GM23248 (cell line): Measurements from ENCODE around the gene MED22. TPM values are rescaled to one million over a fixed set of nuclear protein-coding genes. Genes with fewer than 3 reads are reported as not detected.
"Not testable (repeated sequence)": the region's sequence is repeated elsewhere in the genome, so short reads cannot be mapped to it uniquely, and the experiment has no call there.

ENCODE experiments used
- DNase-seq: peaks from one replicate; pipeline ENCODE4 v3.0.0-alpha.2; 2015
- H2AFZ ChIP-seq: fragments of 200-600 bp; sonication (generic); 2 replicates; pipeline ENCODE4 v1.6.1; 2016; ENCODE audit warnings: antibody characterized with exemption
- H3F3A ChIP-seq: fragments of 200-600 bp; sonication (generic); 2 replicates; pipeline ENCODE4 v1.6.1; 2016; ENCODE audit warnings: mild to moderate bottlenecking, antibody characterized with exemption, mixed run types; ENCODE audit not compliant: insufficient read depth
- H3K27ac ChIP-seq: fragments of 200-600 bp; sonication (generic); 2 replicates; pipeline ENCODE4 v1.5.1; 2016; ENCODE audit warnings: mild to moderate bottlenecking
- H3K27me3 ChIP-seq: fragments of 200-600 bp; sonication (generic); replicated peaks from 2 replicates; pipeline ENCODE4 v1.6.1; 2016; ENCODE audit warnings: mild to moderate bottlenecking; ENCODE audit not compliant: insufficient read depth
- H3K36me3 ChIP-seq: fragments of 200-600 bp; sonication (generic); 2 replicates; pipeline ENCODE4 v1.6.1; 2016; ENCODE audit warnings: low read depth, mild to moderate bottlenecking
- H3K4me1 ChIP-seq: fragments of 200-600 bp; sonication (generic); 2 replicates; pipeline ENCODE4 v1.6.1; 2016; ENCODE audit warnings: mild to moderate bottlenecking; ENCODE audit not compliant: insufficient read depth
- H3K4me2 ChIP-seq: fragments of 200-600 bp; sonication (generic); one replicate; pipeline ENCODE4 v1.6.1; 2016; ENCODE audit warnings: mild to moderate bottlenecking; ENCODE audit not compliant: unreplicated experiment
- H3K4me3 ChIP-seq: fragments of 200-600 bp; sonication (generic); 2 replicates; pipeline ENCODE4 v1.5.1; 2016; ENCODE audit warnings: mild to moderate bottlenecking
- H3K79me2 ChIP-seq: fragments of 200-600 bp; sonication (generic); 2 replicates; pipeline ENCODE4 v1.6.1; 2016; ENCODE audit warnings: mild to moderate bottlenecking; ENCODE audit not compliant: insufficient read depth
- H3K9ac ChIP-seq: fragments of 200-600 bp; sonication (generic); 2 replicates; pipeline ENCODE4 v1.6.1; 2016; ENCODE audit warnings: mild to moderate bottlenecking
- H3K9me2 ChIP-seq: fragments of 200-600 bp; sonication (generic); 2 replicates; pipeline ENCODE4 v1.6.1; 2016; ENCODE audit warnings: mixed run types, mild to moderate bottlenecking, moderate library complexity; ENCODE audit not compliant: insufficient read depth
- H3K9me3 ChIP-seq: fragments of 200-600 bp; sonication (generic); one replicate; pipeline ENCODE4 v1.6.1; 2017; ENCODE audit warnings: low read depth
- H4K20me1 ChIP-seq: fragments of 200-600 bp; sonication (generic); 2 replicates; pipeline ENCODE4 v1.6.0; 2016; ENCODE audit not compliant: insufficient read depth
- EZH2 ChIP-seq: fragments of 200-600 bp; sonication (generic); IDR thresholded peaks from 2 replicates; pipeline ENCODE4 v1.6.1; 2018; ENCODE audit warnings: antibody characterized with exemption, mild to moderate bottlenecking; ENCODE audit not compliant: insufficient read depth, poor library complexity, severe bottlenecking
- EZH2phosphoT487 ChIP-seq: fragments of 200-600 bp; sonication (generic); IDR thresholded peaks from 2 replicates; pipeline ENCODE4 v1.6.1; 2018; ENCODE audit warnings: antibody characterized with exemption, moderate library complexity, mild to moderate bottlenecking, low read depth; ENCODE audit not compliant: insufficient read depth
- WGBS, 2 experiments: methylation state at CpG; one replicate each; pipeline ENCODE4 v1.1.6; 2015 to 2017; ENCODE audit warnings: low lambda C conversion rate in 2 of 2, low coverage in 1 of 2; ENCODE audit errors: missing lambda C conversion rate in 2 of 2; 5-methylcytosine and 5-hydroxymethylcytosine counted together
- in situ Hi-C: fragments of 300-500 bp; cut with MboI; formaldehyde crosslinking; loops from 2 replicates; pipeline ENCODE4 v1.15.0; 2020
- polyA plus RNA-seq: library from polyadenylated mRNA; unstranded; fragments of >200 nt; fragmentation: Nextera tagmentation; extraction: Ambion mirVana; gene quantifications from 2 replicates; pipeline ENCODE4 v1.2.1, GENCODE V29; 2016
- total RNA-seq: library from RNA; depleted of rRNA; stranded (reverse); fragments of >200 nt; shearing (Covaris generic); gene quantifications from 2 replicates; pipeline ENCODE4 v1.2.3, GENCODE V29; 2014

The MED22 gene
- total and polyA plus RNA-seq, 2 experiments from 2014 or later: 14.1 to 28.6 TPM

DNA sequence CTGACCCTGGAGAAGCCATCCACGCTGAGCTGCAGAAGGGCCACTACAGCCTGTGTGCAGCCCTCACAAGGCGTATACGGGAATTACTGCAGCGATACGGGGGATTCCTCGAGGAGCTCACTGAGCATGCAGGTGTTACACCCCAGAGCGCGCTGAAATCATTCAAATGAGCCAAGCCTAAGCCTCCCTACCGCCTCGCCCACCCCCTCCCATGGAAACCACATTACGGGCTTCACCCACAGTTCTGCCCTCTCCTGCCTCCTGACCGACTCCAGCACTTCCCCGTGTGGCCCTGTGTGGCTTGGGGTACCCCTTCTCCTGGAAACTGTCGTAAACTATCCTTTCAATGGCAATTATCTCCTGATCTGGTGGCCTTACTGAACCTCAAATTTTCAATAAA is 25.2 kb downstream of the MED22 start:
- no peaks in the 10 kb centered on the region for H3K36me3 ChIP-seq
- H3K4me3 ChIP-seq: no peak overlapping the region
- no peaks in the 10 kb centered on the region for H3K9me2 ChIP-seq
- no peaks in the 10 kb centered on the region for H3K9me3 ChIP-seq
- no peaks in the 10 kb centered on the region for H3K4me1 ChIP-seq
- H3K79me2 ChIP-seq: no peaks in the 10 kb centered on the region
- in situ Hi-C loops: no loop called here
- no peak overlapping the region for H2AFZ ChIP-seq
- DNase-seq: no peak
- H4K20me1 ChIP-seq: no peaks in the 10 kb centered on the region
- no peaks in the 10 kb centered on the region for H3K27me3 ChIP-seq
- H3K9ac ChIP-seq: no peak overlapping the region
- H3F3A ChIP-seq: no peaks in the 10 kb centered on the region
- TF ChIP-seq EZH2phosphoT487: no peak
- TF ChIP-seq EZH2: no peak
- no peak overlapping the region for H3K27ac ChIP-seq
- 52 to 59% methylated on average over 11 to 14 of the region's 14 CpGs for WGBS, 2 experiments
- no peak overlapping the region for H3K4me2 ChIP-seq

DNA sequence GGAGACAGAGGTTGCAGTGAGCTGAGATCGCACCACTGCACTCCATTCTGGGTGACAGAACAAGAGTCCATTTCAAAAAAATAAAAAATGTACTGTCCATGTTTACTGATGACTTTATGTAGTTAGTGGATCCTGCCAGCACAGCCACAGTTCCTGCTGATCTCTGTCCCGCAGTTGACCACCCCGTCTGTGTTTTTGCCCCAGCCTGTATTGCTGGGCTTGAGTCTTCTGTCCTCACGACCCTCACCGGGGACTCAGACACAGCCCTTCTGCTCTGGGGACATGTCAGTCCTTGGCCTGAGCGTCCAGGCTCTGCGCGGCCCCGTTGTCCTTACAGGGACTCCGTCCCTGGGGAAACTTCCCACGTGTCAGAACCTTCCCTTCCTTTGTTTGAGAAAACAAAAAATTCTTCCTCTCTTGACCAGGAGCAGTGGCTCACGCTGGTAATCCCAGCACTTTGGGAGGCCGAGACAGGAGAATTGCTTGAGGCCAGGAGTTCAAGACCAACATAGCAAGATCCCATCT is 26.5 kb downstream of the MED22 start:
- WGBS, 2 experiments: 77 to 80% methylated on average over 13 of the region's 13 CpGs
- Histone ChIP-seq H3K27ac (no peak overlapping the region), H4K20me1 (no peaks in the 10 kb centered on the region), H3K4me3 (no peak overlapping the region), H3F3A (no peaks in the 10 kb centered on the region), H3K27me3 (no peaks in the 10 kb centered on the region; the same call in 1 of the 2 replicates), H3K9me2 (no peaks in the 10 kb centered on the region), H3K9me3 (no peaks in the 10 kb centered on the region), H3K4me1 (no peaks in the 10 kb centered on the region), H3K4me2 (no peak overlapping the region), H2AFZ (no peak overlapping the region), H3K79me2 (no peaks in the 10 kb centered on the region), H3K9ac (no peak overlapping the region), H3K36me3 (no peaks in the 10 kb centered on the region)
- TF ChIP-seq EZH2phosphoT487: no peak
- no peak for TF ChIP-seq EZH2
- no peak for DNase-seq
- in situ Hi-C loops: no loop called here

- Histone ChIP-seq H3K9ac (no peak overlapping the region), H3K27me3 (no peaks in the 10 kb centered on the region; the same call in 1 of the 2 replicates), H3K36me3 (no peaks in the 10 kb centered on the region), H3K79me2 (no peaks in the 10 kb centered on the region), H3F3A (no peaks in the 10 kb centered on the region), H3K4me1 (no peaks in the 10 kb centered on the region), H3K4me3 (no peak overlapping the region), H2AFZ (no peak overlapping the region), H3K9me2 (no peaks in the 10 kb centered on the region), H3K27ac (no peak overlapping the region), H3K9me3 (no peaks in the 10 kb centered on the region), H3K4me2 (no peak overlapping the region), H4K20me1 (no peaks in the 10 kb centered on the region)
- no peak for DNase-seq
- TF ChIP-seq EZH2 (no peak), EZH2phosphoT487 (no peak)
- WGBS, 2 experiments: 51 to 61% methylated on average over 12 of the region's 13 CpGs
- in situ Hi-C loops: no loop called here
Observed at GRCh38 chr9:133320421-133320881, 27.5 kb downstream of the MED22 start.

- H4K20me1 ChIP-seq, H3K79me2 ChIP-seq, DNase-seq, H3K36me3 ChIP-seq, H3K9me3 ChIP-seq, H3K9me2 ChIP-seq, H3K27me3 ChIP-seq, H3K4me3 ChIP-seq, H3K4me2 ChIP-seq, H3F3A ChIP-seq, H3K4me1 ChIP-seq, H3K9ac ChIP-seq, H2AFZ ChIP-seq, in situ Hi-C loops, H3K27ac ChIP-seq: not testable (repeated sequence)
- WGBS, 2 experiments: 56 to 58% methylated on average over 10 to 13 of the region's 13 CpGs
Observed at GRCh38 chr9:133317551-133317950, 30.4 kb downstream of the MED22 start.

- 27 to 44% methylated on average over 2 of the region's 2 CpGs for WGBS, 2 experiments
- Histone ChIP-seq H3K4me3 (no peak overlapping the region), H3F3A (no peaks in the 10 kb centered on the region), H3K9ac (no peak overlapping the region), H3K36me3 (no peaks in the 10 kb centered on the region), H2AFZ (no peak overlapping the region), H3K9me2 (no peaks in the 10 kb centered on the region), H3K27ac (no peak overlapping the region), H3K4me2 (no peak overlapping the region), H3K27me3 (no peaks in the 10 kb centered on the region; the same call in 1 of the 2 replicates), H3K4me1 (no peaks in the 10 kb centered on the region), H3K79me2 (no peaks in the 10 kb centered on the region), H4K20me1 (no peaks in the 10 kb centered on the region), H3K9me3 (no peaks in the 10 kb centered on the region)
- TF ChIP-seq EZH2phosphoT487 (no peak), EZH2 (no peak)
- in situ Hi-C loops: no loop called here
- no peak for DNase-seq
Observed at GRCh38 chr9:133315997-133316396, 31.9 kb downstream of the MED22 start.
